D721Med (cell line): ENCODE results near the gene GJA9.

ENCODE experiments used
- DNase-seq: peaks from one replicate; pipeline ENCODE4 v3.0.0; 2011; ENCODE audit warnings: low spot score; ENCODE audit not compliant: insufficient read length
- FAIRE-seq: peaks from 2 replicates; lab custom pipeline; 2011; peaks lifted over from hg19 to GRCh38; lab: Jason Lieb, UNC
- TF ChIP-seq, protein P1 (sequence below): IDR thresholded peaks from 2 replicates; pipeline ENCODE4 v1.5.1; 2012; ENCODE audit warnings: mild to moderate bottlenecking, control low read depth; ENCODE audit not compliant: insufficient read depth; ENCODE audit errors: missing control alignments

GJA9 gene

DNA sequence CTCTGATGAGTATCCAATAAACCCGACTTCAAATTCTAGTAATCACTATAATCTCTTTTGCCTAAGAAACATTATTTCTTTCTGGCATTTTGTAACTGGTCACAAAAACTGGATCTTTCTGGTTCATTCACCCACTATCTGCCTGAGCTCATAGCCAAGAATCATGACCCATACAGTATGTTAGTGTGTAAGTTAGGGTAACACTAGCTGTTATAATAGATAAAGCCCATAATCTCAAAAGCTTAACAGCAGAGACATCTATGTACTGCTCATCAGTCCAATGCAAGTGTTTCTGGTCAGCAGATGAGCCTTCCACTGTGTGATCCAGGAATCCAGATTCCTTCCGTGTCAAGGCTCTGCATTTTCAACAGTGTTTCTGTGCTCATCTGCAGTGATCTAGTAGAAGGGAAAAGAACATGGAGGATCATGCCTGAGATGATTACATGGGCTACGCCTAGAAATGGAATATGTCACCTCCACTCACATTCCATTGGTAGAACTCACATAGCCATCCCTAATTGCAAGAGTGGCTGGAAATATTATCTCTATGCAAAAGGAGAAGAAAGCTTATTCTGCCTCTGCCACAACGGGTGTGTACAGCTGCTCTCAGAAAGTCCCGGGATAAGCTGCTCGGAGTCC, 49.5 kb downstream of the GJA9 start:
- TF ChIP-seq, protein P1, sequence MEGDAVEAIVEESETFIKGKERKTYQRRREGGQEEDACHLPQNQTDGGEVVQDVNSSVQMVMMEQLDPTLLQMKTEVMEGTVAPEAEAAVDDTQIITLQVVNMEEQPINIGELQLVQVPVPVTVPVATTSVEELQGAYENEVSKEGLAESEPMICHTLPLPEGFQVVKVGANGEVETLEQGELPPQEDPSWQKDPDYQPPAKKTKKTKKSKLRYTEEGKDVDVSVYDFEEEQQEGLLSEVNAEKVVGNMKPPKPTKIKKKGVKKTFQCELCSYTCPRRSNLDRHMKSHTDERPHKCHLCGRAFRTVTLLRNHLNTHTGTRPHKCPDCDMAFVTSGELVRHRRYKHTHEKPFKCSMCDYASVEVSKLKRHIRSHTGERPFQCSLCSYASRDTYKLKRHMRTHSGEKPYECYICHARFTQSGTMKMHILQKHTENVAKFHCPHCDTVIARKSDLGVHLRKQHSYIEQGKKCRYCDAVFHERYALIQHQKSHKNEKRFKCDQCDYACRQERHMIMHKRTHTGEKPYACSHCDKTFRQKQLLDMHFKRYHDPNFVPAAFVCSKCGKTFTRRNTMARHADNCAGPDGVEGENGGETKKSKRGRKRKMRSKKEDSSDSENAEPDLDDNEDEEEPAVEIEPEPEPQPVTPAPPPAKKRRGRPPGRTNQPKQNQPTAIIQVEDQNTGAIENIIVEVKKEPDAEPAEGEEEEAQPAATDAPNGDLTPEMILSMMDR = no peak
- DNase-seq (no peak), FAIRE-seq (no peak)

DNA sequence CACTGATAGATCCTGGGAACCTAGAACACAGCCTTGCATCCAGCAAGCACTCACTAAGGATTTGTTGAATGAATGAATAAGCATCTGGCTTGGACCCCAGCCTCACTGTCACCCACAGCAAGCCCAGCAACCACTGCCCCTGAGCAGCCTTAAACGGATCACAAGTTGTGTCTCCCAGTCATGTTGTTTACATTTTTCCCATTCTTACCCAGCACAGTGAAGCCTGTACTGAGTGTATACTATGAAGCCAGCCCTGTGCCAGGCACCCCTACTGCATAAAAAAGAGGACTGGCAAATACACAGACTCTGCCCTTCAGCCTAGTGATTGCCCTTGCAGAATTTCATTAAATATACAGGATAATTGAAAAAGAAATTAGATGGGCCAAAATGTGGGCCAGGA, 52.0 kb downstream of the GJA9 start:
- no peak for DNase-seq
- no peak for FAIRE-seq
- TF ChIP-seq, protein P1 = no peak

DNA sequence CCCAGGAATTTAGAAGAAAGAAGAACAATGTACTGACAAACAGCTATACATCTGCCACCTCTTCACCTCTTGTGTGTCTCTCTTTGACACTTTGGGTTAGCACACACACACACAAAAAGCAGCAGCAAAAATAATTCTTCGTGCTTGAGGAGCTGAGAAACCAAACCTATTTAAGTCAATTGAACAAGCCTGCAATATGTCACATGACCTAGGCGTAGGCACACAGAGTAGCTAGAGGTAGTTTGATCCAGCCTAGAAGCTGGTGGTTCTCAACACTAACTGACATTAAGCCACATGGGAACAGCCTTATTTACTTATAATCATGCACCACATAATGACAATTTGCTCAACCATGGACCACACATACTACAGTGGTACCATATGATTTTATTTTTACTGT, 54.1 kb downstream of the GJA9 start:
- TF ChIP-seq, protein P1 = no peak
- no peak for FAIRE-seq
- no peak for DNase-seq

DNA sequence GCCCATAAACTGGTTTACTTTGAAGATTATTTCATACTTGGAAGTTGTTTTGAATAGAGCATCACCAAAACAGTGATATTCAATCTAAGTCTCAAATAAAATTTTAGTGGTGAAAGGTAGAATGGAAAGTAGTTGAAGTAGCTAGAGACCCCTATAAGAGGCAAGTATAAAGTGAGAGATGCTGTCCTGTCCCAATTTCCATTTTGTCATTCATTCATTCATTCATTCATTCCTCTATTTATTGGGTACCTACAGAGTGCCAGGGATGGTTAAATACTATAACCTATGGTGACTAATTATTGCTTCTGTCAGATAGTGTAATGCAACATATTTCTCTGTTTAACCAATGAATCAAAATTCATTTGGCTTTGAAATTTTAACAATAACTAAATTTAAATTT, 54.5 kb downstream of the GJA9 start:
- DNase-seq (no peak), FAIRE-seq (no peak)
- TF ChIP-seq, protein P1 = no peak

DNA sequence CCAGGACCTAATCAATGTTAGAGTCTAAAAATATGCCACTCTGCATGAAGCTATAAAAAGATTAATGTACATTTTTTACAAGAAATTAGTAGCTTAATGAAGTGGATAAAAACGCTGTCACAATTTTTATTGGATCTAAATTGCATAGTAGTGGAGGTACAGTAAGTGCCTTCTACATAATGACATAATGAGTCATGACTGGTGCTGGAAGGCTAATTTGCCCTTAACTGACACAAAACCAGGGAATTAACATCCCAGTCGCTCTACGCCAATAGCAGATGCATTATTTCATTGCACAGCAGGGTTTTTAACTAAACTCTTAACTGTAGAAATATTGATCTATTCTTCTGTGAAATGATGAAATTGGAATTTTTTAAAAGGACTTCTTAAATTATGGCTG, 55.1 kb downstream of the GJA9 start:
- DNase-seq = no peak
- no peak for FAIRE-seq
- TF ChIP-seq, protein P1 = no peak
